ENCODE data around the gene SHISA9.

SHISA9 gene

DNA sequence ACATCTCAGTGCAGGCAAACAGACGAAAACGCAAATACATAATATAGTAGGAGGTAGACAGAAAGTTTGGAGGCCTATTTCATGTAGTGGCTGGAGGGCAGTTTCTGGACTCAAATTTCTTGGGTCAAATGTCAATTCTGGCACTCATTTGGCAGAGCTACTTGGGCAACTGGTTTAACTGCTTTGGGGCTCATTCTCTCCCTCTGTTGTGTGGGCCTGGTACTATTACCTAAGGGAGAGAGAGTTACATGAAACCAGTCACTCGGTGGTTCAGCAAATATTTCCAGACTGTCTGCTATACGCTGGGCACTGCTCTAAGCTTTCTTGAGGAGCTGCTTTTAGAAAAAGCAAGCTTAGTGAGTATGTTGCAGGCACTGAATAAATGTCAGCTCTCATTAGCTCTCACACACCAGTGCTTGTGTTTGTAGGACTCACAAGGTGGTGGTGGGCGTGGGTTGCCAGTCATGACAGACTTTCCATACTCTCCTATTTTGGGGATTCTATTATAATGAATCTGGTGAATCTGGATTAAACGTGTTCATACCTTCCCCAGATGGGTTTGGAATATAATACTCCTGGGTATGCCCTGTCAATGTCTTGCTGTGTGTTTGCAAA lies 1.8 kb upstream of the SHISA9 start:
- DNase-seq (ENCODE audit: low spot score) = no peak
- TF ChIP-seq, protein P1, sequence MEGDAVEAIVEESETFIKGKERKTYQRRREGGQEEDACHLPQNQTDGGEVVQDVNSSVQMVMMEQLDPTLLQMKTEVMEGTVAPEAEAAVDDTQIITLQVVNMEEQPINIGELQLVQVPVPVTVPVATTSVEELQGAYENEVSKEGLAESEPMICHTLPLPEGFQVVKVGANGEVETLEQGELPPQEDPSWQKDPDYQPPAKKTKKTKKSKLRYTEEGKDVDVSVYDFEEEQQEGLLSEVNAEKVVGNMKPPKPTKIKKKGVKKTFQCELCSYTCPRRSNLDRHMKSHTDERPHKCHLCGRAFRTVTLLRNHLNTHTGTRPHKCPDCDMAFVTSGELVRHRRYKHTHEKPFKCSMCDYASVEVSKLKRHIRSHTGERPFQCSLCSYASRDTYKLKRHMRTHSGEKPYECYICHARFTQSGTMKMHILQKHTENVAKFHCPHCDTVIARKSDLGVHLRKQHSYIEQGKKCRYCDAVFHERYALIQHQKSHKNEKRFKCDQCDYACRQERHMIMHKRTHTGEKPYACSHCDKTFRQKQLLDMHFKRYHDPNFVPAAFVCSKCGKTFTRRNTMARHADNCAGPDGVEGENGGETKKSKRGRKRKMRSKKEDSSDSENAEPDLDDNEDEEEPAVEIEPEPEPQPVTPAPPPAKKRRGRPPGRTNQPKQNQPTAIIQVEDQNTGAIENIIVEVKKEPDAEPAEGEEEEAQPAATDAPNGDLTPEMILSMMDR (IDR thresholded peaks at IDR 0.05; ENCODE audit: extremely low read depth, missing control alignments) = no peak

DNA sequence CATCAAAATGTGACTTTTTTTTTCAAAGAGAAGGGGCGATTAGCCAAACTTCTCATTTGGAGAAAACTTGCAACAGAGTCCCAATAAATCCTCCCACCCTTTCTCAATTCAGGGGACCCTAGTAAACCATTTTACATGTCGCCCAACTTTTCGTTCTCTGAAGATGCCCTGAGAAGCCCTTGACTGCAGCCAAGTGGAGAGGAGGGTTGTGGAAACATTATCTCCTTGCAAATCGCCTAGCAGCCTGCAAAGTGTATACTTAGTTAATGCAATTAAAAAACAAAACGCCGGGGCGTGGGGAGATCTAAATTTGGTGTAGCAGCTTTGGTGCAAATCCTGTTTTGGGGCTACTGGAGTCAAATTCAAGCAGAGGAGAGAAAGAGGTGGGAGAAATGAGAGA lies 1.2 kb upstream of the SHISA9 start:
- DNase-seq (ENCODE audit: low spot score) = no peak
- TF ChIP-seq, protein P1 (IDR thresholded peaks at IDR 0.05; ENCODE audit: extremely low read depth, missing control alignments) = no peak

DNA sequence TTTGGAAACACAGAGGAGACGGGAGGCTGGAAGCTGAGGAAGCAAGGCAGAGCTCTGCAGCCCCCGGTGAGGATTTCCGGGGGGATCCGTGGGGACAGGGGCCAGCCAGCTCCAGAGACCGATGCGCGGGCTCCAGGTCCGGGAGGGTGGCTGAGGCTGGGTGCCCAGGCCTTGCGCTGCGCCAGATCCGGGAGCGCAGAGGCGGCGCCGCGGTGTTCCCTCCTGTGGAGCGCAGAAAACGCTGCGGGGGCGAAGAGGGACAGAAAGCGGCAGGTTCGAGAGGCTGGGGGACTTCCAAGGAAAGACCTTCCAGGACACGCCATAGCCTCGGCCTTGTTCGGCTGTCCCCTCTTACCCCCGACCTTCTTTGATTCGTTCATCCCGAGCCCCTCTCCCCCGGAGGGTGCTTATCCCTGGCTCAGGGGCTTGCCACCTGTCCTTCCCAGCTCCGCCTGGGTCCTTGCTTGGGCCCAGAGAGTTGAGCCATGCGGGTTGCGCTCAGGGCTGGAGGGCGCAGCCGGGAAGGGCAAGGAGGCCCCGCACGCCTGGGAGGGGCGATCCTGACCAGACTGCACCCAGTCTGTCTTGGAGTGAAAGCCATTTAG lies 697 bp upstream of the SHISA9 start:
- no peak for DNase-seq (ENCODE audit: low spot score)
- TF ChIP-seq, protein P1 (IDR thresholded peaks at IDR 0.05; ENCODE audit: extremely low read depth, missing control alignments) = no peak

DNA sequence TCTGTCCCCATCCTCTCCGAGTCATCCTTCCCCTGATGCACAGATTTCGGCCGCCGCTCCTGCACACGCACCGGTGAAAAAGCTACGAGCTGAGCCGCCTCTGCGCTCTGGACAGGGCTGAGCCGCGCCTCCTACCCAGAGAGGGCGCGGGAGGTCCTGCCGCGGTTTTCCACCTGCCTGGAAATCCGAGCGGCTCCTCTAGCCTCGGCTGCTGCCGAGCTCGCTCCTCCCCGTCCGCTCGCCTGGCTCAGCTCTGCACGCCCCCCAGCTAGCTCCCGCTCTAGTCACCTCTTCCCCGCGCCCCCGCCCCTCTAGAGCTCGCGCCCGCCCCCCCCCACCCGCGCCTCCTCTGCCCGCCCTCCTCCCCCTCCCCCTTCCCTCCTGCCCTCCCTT lies 198 bp upstream of the SHISA9 start:
- TF ChIP-seq, protein P1 (IDR thresholded peaks at IDR 0.05; ENCODE audit: extremely low read depth, missing control alignments) = no peak
- no peak for DNase-seq (ENCODE audit: low spot score)

DNA sequence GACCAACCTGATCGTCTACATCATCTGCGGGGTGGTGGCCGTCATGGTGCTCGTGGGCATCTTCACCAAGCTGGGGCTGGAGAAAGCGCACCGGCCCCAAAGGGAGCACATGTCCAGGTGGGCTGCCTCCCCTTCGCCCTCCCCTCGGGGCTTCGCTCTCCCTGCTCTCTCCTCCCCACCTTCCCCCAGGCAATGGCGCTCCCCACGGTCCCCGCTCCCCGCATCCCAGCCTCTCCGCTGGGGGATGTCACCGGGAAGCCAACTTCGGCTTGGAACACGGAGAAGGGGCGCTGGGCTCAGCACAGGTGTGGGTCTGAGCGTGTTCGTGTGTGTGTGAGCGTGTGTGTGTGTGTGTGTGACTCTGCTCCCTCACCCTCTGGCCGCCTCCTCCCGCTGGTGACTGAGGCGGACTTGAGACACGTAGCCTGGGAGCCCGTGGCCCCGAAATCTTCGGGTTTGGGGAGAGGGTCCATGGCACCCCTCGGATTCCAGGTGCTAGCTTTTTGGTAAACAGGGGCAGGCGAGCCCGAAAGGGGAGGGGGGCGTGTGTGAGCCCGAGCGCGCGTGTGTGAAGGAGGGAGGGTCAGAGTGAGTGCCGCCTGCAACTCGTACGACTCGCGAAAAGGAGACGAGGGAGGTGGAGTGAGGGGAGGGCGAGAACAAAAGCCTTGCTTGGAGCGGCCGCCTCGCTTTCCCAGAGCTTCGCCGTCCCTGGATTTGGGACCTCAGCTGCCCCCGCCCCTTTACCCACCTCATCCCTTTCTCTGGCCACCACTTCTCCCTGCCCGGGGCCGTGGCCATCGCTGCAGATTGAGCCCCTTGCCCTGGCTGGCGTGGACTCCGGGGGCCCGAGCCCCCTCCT lies 1.3 kb downstream of the SHISA9 start:
- DNase-seq (ENCODE audit: low spot score) = no peak
- TF ChIP-seq, protein P1 (IDR thresholded peaks at IDR 0.05; ENCODE audit: extremely low read depth, missing control alignments) = no peak

DNA sequence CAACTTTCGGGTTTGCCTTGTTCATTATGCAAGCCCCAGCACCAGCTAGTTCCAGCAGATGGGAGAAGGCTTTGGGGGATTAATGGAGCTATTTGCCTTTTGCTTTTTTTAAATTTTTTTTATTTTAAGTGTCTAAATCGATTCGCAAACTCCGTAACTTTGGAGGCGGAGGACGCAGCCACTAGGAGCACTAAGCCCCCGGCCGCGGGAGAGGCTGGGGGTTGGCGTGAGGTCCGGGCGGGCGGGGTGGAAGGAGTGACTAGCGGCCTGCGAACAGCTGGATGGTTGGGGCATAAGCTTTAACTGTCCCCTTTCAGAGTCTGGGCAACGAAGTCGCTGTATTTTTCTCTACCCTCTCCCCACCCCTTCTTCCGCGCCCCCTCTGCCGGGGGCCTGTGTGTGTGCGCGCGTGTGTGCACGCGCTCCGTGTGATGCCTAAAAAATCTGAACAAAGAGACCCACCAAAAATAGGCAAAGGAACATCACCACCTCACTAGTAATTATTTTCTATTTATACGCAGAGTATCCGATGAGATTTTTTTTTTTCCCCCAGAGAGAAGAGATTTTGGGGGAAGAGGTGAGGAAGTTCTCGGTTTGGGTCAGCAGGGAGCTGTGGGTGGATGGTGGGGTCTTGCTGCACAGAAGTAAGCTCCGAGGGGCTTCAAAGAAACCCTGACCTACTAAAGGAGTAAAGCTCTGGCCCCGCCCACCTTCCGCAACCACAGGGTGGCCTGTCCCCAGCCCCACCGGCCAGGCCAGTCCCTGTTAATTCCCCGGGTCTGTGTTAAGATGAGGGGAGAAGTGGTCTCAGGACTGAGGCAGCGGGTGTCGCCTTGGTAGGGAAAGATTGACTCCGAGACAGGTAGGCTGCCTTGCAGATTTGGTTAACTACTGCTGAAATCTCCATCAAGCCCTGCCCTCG lies 2.3 kb downstream of the SHISA9 start:
- TF ChIP-seq, protein P1 (IDR thresholded peaks at IDR 0.05; ENCODE audit: extremely low read depth, missing control alignments) = no peak
- no peak for DNase-seq (ENCODE audit: low spot score)

All from GM20000 (cell line).